Adrenal gland (tissue), 12 donors: Measurements from ENCODE around the gene RGS2. TPM values are rescaled to one million over a fixed set of nuclear protein-coding genes. Genes with fewer than 3 reads are reported as not detected.

ENCODE experiments used
- DNase-seq, 7 donors: peaks; one replicate each; pipeline ENCODE4 v3.0.0-alpha.2; 2019 to 2020
- H3K27ac ChIP-seq, 5 donors: fragments of 200-600 bp; sonication (generic) in 4 of 5; 1 replicate in 3 of 5; 2 replicates in 2 of 5; pipeline versions ENCODE4 v1.5.1 to v1.8.0; 2016 to 2020; ENCODE audit warnings: mild to moderate bottlenecking in 1 of 5
- H3K27me3 ChIP-seq: fragments of 200-600 bp; 2 replicates; pipeline ENCODE4 v1.8.0; 2021
- H3K36me3 ChIP-seq, 2 donors: fragments of 200-600 bp; replicated peaks in 1 of 2; 1 replicate in 1 of 2; 2 replicates in 1 of 2; pipeline versions ENCODE4 v1.5.1 to v1.8.0; 2018 to 2022
- H3K4me1 ChIP-seq, 2 donors: fragments of 200-600 bp; replicated peaks in 1 of 2; 1 replicate in 1 of 2; 2 replicates in 1 of 2; pipeline versions ENCODE4 v1.5.1 to v1.8.0; 2018 to 2021
- H3K4me3 ChIP-seq, 4 donors: fragments of 200-600 bp; sonication (generic) in 3 of 4; one replicate each; pipeline ENCODE4 v1.5.1; 2016 to 2018
- H3K9me3 ChIP-seq, 3 donors: fragments of 200-600 bp; sonication (generic) in 1 of 3; replicated peaks in 1 of 3; 1 replicate in 2 of 3; 2 replicates in 1 of 3; pipeline versions ENCODE4 v1.5.1 to v1.8.0; 2016 to 2021
- POLR2A ChIP-seq, 2 donors: fragments of 450-650 bp; IDR thresholded peaks; one replicate each; pipeline ENCODE4 v1.6.1; 2017; ENCODE audit warnings: antibody characterized with exemption in 2 of 2, mild to moderate bottlenecking in 2 of 2, moderate library complexity in 1 of 2
- WGBS, 4 donors: extraction: QIAGEN DNeasy Blood & Tissue Kit in 2 of 4; methylation state at CpG; one replicate each; pipeline versions ENCODE4 v1.1.5 to v1.1.7; 2013 to 2017; 5-methylcytosine and 5-hydroxymethylcytosine counted together
- intact Hi-C, 2 donors: fragments of 100-400 bp; cut with DNase I; formaldehyde crosslinking; loops; one replicate each; pipeline versions ENCODE4 v1.14.1 to v1.15.0; 2022 to 2023
- polyA plus RNA-seq, 3 donors: library from polyadenylated mRNA; stranded (reverse); fragments of 200-250 nt in 2 of 3; fragments of 350-450 nt in 1 of 3; fragmentation: Illumina TruSeq in 1 of 3; extraction: RNeasy Lipid Tissue Mini Kit (QIAGEN cat#74804) in 1 of 3; gene quantifications; one replicate each; pipeline ENCODE4 v1.2.3, GENCODE V29; 2013 to 2014
- total RNA-seq, 9 donors: library from RNA; depleted of rRNA in 4 of 9; stranded (reverse); fragments of >200 nt in 4 of 9; fragments of 120-200 nt in 1 of 9; fragmentation: NEBNext Ultra II Directional in 1 of 9; extraction: Animal tissue kit (Norgen Biotek cat#: 25700) in 1 of 9; gene quantifications; one replicate each; pipeline versions ENCODE4 v1.1.0 to v1.2.4, GENCODE V29; 2013 to 2023
- TF ChIP-seq, protein P1 (sequence below), 6 experiments: fragments of 450-650 bp in 4 of 6; fragments of 200-600 bp in 2 of 6; sonication (generic) in 1 of 6; IDR thresholded peaks; 1 replicate in 5 of 6; 2 replicates in 1 of 6; pipeline versions ENCODE4 v1.5.1 to v1.8.0; 2016 to 2021; ENCODE audit warnings: antibody characterized with exemption in 6 of 6, mild to moderate bottlenecking in 2 of 6, moderate library complexity in 1 of 6
- donor health status: healthy with polysubstance abuse.
- donor health status: Bipolar disorder and iron deficiency.
- donor health status: DM: yes; HTN: yes; CAD: no.
- donor health status: DM: no; HTN: no; CAD: no.
- donor health status: DM: no; HTN: no; CAD: no.
- donor health status: DM: yes; HTN: yes; CAD: no.

The RGS2 gene
- total and polyA plus RNA-seq, 12 donors: 96.9 to 476 (median 162) TPM

DNA sequence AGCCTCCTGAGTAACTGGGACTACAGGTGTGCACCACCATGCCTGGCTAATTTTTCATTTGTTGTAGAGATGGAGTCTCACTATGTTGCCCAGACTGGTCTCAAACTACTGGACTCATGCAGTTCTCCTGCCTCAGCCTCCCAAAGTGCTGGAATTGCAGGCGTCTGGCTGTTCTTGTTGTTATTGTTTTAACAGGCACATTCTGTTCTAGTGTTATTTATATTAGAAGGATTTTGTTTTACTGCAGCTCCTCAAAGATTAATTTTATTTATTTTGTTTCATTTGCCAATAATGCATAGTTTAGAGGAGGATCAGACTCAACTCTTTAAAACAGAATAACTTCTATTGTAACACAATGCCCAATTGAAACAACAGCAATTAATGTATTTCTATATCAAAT, 35.5 kb downstream of the RGS2 start:
- Histone ChIP-seq H3K4me3 (no peak overlapping the region), H3K36me3 (no peaks in the 10 kb centered on the region), H3K27ac (no peak overlapping the region), H3K27me3 (no peaks in the 10 kb centered on the region), H3K9me3 (no peaks in the 10 kb centered on the region), H3K4me1 (peaks cover 0 to 6% of the 10 kb centered on the region in 2 donors)
- no peak for DNase-seq
- WGBS, 4 donors: 77 to 91% (median 86%) methylated on average over 1 of the region's 1 CpG
- intact Hi-C loops: no loop called here
- no peak for TF ChIP-seq POLR2A (IDR thresholded peaks at IDR 0.05)
- TF ChIP-seq, protein P1, sequence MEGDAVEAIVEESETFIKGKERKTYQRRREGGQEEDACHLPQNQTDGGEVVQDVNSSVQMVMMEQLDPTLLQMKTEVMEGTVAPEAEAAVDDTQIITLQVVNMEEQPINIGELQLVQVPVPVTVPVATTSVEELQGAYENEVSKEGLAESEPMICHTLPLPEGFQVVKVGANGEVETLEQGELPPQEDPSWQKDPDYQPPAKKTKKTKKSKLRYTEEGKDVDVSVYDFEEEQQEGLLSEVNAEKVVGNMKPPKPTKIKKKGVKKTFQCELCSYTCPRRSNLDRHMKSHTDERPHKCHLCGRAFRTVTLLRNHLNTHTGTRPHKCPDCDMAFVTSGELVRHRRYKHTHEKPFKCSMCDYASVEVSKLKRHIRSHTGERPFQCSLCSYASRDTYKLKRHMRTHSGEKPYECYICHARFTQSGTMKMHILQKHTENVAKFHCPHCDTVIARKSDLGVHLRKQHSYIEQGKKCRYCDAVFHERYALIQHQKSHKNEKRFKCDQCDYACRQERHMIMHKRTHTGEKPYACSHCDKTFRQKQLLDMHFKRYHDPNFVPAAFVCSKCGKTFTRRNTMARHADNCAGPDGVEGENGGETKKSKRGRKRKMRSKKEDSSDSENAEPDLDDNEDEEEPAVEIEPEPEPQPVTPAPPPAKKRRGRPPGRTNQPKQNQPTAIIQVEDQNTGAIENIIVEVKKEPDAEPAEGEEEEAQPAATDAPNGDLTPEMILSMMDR (IDR thresholded peaks at IDR 0.05): no peak

- WGBS, 4 donors: 82 to 88% (median 84%) methylated on average over 2 of the region's 2 CpGs
- intact Hi-C loops: no loop called here
Measured at GRCh38 chr1:192846950-192847349, 38.1 kb downstream of the RGS2 start.

GRCh38 chr1:192849011-192849410, 40.2 kb downstream of the RGS2 start:
- Histone ChIP-seq H3K27ac (no peak overlapping the region), H3K27me3 (no peaks in the 10 kb centered on the region), H3K4me3 (no peak overlapping the region), H3K36me3 (no peaks in the 10 kb centered on the region), H3K4me1 (peaks cover 0 to 18% of the 10 kb centered on the region in 2 donors), H3K9me3 (no peaks in the 10 kb centered on the region)
- 18 to 33% (median 21%) methylated on average over 1 of the region's 1 CpG for WGBS, 4 donors
- DNase-seq: no peak
- intact Hi-C loops: no loop called here
- no peak for TF ChIP-seq POLR2A (IDR thresholded peaks at IDR 0.05)
- TF ChIP-seq, protein P1 (IDR thresholded peaks at IDR 0.05): no peak

More at GRCh38 chr1:192846950-192847349, 38.1 kb downstream of the RGS2 start:
- no peak overlapping the region for H3K4me3 ChIP-seq
- H3K27ac ChIP-seq: no peak overlapping the region
- no peaks in the 10 kb centered on the region for H3K9me3 ChIP-seq
- H3K27me3 ChIP-seq: no peaks in the 10 kb centered on the region
- peaks cover 0 to 8% of the 10 kb centered on the region in 2 donors for H3K4me1 ChIP-seq
- TF ChIP-seq, protein P1 (IDR thresholded peaks at IDR 0.05): no peak
- TF ChIP-seq POLR2A (IDR thresholded peaks at IDR 0.05): no peak
- no peak for DNase-seq
- H3K36me3 ChIP-seq: no peaks in the 10 kb centered on the region

DNA sequence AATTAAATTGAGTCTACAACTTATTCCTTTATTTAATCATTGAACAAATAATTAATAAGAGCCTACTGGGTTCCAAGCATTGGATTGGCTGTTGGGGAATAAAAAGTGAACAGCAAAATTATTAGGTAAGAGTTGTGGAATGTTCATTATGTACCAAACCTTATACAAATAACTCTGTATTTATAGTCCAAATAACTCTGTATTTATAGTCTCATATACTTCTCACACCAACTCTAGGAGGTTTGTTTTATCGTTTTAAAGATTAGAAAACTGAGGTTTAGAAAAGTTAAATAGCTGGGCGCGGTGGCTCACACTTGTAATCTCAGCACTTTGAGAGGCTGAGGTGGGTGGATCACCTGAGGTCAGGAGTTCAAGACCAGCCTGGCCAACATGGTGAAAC, 40.6 kb downstream of the RGS2 start:
- no peaks in the 10 kb centered on the region for H3K27me3 ChIP-seq
- intact Hi-C loops: no loop called here
- no peaks in the 10 kb centered on the region for H3K36me3 ChIP-seq
- no peaks in the 10 kb centered on the region for H3K9me3 ChIP-seq
- no peak overlapping the region for H3K27ac ChIP-seq
- WGBS, 4 donors: 78 to 97% (median 96%) methylated on average over 3 of the region's 3 CpGs
- no peak for DNase-seq
- peaks cover 0 to 18% of the 10 kb centered on the region in 2 donors for H3K4me1 ChIP-seq
- H3K4me3 ChIP-seq: no peak overlapping the region
- TF ChIP-seq, protein P1 (IDR thresholded peaks at IDR 0.05): no peak
- no peak for TF ChIP-seq POLR2A (IDR thresholded peaks at IDR 0.05)
